HG03342 (cell line): ENCODE measurements around the gene PSMG4.
"Not testable (repeated sequence)": the region's sequence is repeated elsewhere in the genome, so short reads cannot be mapped to it uniquely, and the experiment has no call there.

Experiments
- ATAC-seq: cut with Tn5 transposase; IDR thresholded peaks from one replicate; pipeline ENCODE4 v1.9.1; 2021; ENCODE audit warnings: mild to moderate bottlenecking, moderate library complexity; ENCODE audit not compliant: unreplicated experiment

The PSMG4 gene

GRCh38 chr6:3230256-3230882 lies 28.4 kb upstream of the PSMG4 start:
- ATAC-seq = no peak

DNA sequence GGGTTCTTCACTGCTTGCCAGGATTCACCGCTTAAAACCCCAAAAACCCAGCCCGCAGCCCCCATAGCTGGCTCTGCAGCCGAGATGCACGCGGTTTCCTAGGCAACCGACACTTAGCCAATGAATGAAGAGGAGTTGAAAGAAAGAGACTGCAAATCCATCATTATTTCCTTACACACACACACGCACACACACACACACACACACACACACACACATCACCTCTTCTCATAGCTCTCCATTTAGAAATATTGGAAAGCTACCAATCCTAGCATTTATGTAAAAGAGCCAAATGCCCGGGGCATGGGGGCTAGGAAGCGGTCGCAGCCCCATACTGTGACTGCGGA lies 27.9 kb upstream of the PSMG4 start:
- no peak for ATAC-seq

GRCh38 chr6:3231247-3232016 lies 27.3 kb upstream of the PSMG4 start:
- no peak for ATAC-seq

DNA sequence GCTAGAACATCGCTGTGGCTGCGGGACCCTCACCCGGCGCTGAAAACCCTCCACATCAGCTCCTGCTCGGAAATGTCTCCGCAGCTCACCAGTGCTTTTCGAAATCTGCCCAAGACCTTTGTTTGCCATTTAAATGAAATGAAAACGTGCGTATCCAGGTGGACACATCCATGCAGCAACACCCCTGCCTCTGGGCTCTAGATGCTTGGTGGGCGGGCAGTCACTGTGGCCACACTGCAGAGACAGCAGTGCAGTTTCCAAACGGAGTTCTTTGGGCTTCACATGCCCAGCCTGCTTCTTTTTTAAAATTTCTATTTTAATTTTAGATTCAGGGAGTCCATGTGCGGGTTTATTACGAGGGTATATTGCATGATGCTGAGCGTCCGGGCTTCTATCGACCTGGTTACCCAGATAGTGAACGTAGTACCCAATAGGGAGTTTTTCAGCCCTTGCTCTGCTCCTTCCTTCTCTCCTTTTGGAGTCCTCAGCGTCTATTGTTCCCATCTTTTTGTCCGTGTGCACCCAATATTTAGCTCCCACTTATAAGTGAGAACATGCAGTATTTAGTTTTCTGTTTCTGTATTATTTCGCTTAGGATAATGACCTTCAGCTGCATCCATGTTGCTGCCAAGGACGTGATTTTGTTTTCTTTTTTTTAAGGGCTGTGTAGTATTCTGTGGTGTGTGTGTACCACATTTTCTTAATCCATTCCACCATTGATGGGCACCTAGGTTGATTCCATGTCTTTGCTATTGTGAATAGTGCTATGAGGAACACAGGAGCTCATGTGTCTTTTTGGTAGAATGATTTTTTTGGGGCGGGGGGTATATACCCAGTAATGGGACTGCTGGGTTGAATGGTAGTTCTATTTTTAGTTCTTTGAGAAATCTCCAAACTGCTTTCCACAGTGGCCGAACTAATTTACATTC lies 26.5 kb upstream of the PSMG4 start:
- no peak for ATAC-seq

DNA sequence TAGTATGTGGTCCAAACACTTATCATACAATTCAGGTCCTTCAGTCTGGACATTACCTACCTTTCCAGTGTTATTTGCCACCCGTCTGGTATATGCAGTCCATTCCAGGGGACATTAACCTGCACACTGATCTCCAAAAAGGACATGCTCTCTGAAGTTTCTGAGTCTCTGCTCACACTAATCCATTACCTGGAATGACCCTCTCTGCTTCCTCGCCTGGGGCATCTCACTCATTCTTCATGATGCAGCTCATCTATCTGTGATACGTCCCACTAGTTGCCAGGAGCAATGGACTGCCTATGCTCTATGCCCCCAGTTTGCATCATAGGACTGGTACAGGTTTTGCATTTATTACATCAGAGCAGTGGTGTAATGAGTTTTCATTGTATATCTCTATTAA lies 25.4 kb upstream of the PSMG4 start:
- no peak for ATAC-seq

GRCh38 chr6:3233904-3234303 lies 24.8 kb upstream of the PSMG4 start:
- ATAC-seq = no peak

DNA sequence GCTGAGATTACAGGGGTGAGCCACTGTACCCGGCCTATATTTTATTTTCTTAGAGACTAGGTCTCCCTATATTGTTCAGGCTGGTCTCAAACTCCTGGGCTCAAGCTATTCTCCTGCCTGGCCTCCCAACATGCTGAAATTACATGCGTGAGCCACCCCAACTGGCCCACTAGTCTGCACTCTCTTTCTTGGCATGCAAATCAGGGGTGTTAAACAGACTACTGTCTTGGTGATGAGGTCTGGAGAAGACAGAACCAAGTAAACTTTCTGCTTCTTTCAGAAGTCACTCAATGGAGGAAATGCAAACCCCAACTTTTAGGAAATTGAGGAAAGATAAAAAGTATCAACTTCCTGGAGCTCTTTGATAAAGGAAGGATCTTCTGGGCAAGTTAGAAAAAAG lies 23.3 kb upstream of the PSMG4 start:
- ATAC-seq = no peak

DNA sequence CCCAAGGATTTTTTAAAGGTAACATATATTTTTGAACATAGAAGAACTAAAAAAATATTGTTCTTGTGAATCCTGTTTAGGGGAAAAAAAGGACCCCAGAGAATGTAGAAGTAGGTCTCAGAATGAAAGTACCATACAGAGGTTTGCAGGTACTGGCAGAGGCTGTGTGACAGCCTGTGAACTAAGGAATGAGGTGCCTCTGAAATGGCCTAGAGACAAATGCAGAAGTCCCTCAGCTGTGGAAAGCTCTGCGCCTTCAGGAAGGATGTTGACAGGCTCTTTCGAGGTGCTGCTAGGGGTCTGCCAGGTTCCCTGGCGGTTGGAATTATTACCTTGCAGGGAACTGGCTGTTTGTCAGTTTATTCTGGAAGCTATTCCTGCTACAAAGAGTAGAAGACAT lies 22.7 kb upstream of the PSMG4 start:
- no peak for ATAC-seq

GRCh38 chr6:3237761-3238662 lies 20.7 kb upstream of the PSMG4 start:
- no peak for ATAC-seq

DNA sequence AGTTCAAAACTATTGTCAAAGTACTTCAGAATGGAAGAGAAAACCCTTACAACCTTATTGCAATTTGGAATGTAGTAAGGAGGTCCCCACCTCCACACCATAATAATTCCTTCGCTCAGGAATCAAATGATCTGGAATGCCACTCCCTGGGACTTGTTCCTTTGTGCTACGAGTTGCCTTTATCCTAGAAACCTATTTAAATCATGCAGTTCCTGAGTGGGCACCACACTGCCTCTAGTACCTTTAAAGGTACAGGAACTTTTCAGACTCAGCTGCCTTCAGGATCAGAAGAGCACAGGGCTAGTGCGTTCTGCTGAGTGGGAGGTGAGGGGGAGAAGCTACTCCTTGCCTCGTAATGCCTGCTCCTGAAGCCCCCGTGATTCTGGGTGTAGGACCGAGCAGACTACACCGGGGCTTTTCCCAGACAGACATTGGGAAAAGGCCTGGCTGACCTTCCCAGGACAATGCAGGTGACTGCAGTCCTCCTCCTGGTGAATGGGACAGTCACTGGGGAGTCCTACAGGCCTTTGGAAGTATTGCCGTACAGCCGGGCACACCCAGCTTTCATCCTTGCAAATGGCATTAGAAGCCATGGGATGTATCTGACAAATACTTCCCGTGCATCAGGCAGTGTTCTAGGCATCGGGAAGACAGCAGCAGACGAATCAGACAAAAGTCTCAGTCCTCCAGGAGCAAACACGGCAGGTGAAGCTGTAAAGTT lies 19.5 kb upstream of the PSMG4 start:
- no peak for ATAC-seq

DNA sequence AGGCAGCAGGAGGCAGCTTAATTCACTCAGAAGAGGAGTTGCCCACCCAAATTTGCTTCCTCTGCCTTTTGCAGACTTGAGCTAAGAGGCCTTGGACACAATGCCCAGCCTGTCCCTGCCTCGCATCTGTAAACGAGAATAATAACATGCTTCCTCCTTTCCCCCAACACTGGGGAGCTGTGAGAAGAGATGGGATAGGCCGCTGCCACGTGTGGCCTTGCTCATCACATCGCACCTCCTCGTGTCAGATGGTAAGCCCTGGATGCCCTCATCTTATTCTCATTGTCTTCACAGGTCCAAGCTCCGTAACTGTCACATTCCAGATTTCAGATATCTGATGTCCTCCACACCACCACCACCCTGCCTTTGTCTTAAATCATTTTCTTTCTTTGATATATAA lies 18.2 kb upstream of the PSMG4 start:
- ATAC-seq = no peak

- not testable (repeated sequence) for ATAC-seq
These were observed 17.0 kb upstream of the PSMG4 start for GRCh38 chr6:3241745-3242144.

GRCh38 chr6:3242768-3243167 lies 16.0 kb upstream of the PSMG4 start:
- no peak for ATAC-seq

GRCh38 chr6:3244003-3244831 lies 14.5 kb upstream of the PSMG4 start:
- ATAC-seq = no peak

DNA sequence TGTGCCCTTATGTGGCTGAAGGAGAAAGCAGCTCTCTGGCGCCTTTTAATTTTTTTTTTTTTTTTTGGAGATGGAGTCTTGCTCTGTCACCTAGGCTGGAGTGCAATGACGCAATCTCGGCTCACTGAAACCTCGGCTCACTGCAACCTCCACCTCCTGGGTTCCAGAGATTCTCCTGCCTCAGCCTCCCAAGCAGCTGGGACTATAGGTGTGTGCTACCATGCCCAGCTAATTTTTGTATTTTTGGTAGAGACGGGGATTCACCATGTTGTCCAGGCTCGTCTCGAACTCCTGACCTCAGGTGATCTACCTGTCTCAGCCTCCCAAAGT lies 13.9 kb upstream of the PSMG4 start:
- ATAC-seq = not testable (repeated sequence)

- no peak for ATAC-seq
These were observed 13.5 kb upstream of the PSMG4 start for GRCh38 chr6:3245216-3245615.

DNA sequence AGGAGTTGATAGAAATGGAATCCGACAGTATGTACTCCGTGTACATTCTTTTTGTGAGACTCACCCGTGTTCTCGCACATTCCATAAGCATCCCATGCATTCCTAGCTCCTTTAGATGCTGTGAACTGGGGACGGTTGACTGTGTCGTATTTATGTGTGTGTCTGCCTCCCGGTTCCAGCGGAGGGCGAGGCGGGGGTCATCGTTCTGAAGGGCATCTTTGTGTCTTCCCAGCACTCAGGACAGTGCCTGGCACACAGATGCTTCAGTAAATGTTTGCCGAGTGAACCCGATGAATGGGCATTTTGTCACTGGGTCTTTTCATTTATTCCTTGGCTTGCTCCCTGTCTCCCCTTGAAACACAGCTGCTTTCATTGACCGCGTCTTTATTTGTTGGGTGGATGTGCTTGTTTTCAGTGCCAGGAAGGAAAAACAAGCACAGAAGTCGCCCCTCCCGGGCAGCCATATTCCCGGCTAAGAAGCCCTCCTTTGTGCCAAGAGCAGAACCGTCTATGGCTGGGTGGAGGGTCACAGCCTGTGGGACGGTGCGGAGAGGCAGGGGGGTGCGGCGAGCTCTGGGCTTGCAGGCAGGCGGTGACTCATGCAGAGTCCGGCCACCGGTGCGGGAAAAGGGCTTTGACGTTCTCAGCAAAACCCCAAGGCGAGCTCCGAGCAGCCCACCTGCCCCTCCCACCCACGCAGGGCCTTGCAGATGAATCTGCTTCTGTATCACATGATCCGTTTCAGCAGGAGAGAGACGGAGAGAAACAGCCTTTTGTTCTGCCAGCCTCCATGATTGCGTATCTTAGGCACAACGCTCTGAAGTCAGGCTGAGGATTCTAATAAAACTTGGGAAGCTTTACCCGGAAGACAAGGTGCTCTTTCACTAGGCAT lies 11.2 kb upstream of the PSMG4 start:
- ATAC-seq = no peak

DNA sequence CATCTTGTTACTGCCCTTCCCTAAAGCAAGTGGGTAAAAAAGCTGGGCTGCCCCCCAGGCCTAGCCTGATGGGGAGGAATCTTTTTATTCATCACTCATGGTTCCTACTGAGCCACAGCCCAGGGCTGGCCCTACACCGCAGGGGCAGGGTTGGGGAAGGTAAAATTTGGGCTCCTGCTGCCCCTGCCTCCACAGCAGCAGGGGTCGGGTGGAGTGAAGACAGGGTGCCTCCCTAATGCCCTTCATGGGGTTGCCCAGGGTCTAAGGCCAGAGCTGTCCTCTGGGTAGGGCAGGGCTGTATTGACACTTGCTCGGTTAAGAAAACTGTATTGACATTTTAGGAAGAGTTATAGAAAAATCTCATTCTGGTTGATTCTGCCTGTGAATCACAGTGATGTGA lies 8.9 kb upstream of the PSMG4 start:
- ATAC-seq = no peak
